Erythroblast (primary cell): ENCODE measurements around the gene PADI6.

Source experiments
- GATA1 ChIP-seq: IDR thresholded peaks from 2 replicates; pipeline ENCODE4 v1.6.1; 2011; ENCODE audit warnings: low read depth, mild to moderate bottlenecking, control low read depth, low read length, moderate library complexity
- POLR2A ChIP-seq: IDR thresholded peaks from 2 replicates; pipeline ENCODE4 v1.6.1; 2011; ENCODE audit warnings: mild to moderate bottlenecking, low read length

- TF ChIP-seq POLR2A (no peak), GATA1 (no peak)
Measured at GRCh38 chr1:17392199-17392740, 20.3 kb downstream of the PADI6 start.
